SHP77 (cell line): ENCODE measurements around the gene PRPF31.
"Not testable (repeated sequence)": the region's sequence is repeated elsewhere in the genome, so short reads cannot be mapped to it uniquely, and the experiment has no call there.

ENCODE experiments used
- DNase-seq, 2 experiments: peaks; one replicate each; lab custom pipeline; 2025; lab: John Stamatoyannopoulos, UW

The PRPF31 gene

DNA sequence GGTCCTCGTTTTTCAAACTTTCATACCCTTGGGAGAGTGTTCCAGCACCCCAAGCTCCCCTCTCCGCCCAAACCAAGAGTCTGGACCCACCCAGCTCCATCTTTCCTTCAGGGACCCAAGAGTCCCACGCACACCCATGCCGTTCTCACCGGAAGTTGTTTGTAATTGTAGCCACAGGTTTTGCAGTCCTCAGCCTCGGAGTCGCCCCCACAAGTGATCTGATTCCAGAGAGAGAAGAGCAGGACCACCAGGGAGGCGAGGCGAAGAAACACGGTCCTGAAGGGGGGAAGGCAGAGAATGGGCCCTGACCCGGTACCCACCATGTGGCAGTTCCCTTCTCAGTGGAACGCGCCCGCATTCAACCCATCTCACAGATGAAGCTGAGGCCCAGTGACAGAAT lies 47.3 kb downstream of the PRPF31 start:
- no peak for DNase-seq

- no peak for DNase-seq
Measured at GRCh38 chr19:54164369-54165068, 49.0 kb downstream of the PRPF31 start.

DNA sequence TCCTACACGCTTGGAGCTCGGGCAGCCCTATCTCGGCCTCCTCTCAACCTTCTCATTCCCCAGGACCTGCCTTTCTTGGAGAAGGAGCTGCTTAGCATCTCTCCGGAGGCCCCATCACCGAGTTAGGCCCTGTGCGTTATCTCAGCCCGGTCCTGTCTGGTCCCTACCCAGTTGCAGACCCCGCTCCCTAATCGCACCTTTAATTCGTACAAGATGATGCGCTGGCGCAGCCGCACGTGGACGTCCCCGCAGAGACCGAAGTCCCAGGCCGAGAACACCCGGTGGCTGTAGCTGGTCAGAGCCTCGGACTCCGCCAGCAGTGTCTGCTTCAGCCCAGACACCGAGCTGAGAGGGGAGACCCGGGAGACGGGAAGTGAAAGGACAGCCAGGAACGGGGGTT lies 49.7 kb downstream of the PRPF31 start:
- DNase-seq = no peak

DNA sequence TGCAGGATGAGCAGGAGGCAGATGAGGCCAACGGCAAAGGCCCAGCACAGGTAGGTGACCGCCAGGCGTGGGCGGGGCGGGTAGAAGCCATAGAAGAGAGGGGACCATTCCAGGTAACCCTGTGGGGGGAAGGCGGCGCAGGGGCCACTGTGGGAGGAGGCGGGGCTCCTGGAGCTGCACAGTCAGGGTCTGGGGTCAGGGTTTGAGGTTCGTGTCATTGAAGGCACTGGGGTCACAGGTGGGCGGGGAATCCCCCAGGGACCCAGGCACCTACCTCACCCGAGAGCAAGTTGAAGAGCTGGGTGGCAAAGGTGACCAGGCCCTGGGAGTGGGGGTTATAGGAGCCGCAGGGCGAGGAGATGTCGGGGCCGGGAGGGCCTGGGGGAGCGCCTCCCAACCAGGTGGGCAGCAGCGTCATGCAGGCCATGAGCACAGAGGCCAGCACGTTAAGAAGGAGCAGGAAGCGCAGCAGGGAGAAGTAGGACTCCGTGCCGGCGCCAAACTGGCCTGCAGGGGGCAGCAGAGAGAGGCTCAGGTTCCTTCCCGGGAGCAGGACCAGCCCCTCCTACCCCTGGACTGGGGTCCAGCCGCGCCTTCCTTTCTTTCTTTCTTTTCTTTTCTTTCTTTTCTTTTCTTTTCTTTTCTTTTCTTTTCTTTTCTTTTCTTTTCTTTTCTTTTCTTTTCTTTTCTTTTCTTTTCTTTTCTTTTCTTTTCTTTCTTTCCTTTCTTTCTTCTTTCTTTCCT lies 52.8 kb downstream of the PRPF31 start:
- DNase-seq = peak; percentile 70 to 80

- no peak for DNase-seq
Measured at GRCh38 chr19:54169149-54169740, 53.7 kb downstream of the PRPF31 start.

GRCh38 chr19:54171736-54172431 lies 56.3 kb downstream of the PRPF31 start:
- not testable (repeated sequence) for DNase-seq

GRCh38 chr19:54172471-54173358 lies 57.2 kb downstream of the PRPF31 start, which contains the start of gene TMC4:
TSS of gene TMC4 (minus strand) at chr19:54173160. CDS start at chr19:54173117, 43 bp downstream.
- DNase-seq = peak in 1 of 2 experiments; percentile 15

DNA sequence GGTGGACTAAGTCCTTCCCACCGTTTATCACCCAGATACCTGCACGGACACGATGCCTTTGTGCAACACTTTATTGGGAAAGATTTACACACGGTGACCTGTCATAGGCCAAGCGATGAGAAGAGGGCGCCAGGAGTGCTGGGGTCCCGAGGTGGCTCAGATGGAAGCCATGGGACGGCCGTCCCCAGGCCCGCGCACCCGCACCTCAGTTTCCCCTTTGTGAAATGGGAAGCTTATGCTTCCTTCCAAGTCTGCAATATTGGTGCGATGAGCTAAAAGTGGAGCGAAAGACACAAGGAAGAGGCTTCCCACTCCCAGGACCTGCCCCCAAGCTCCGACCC lies 57.8 kb downstream of the PRPF31 start:
- no peak for DNase-seq

GRCh38 chr19:54173951-54174834 lies 58.6 kb downstream of the PRPF31 start:
- DNase-seq = no peak

GRCh38 chr19:54178581-54179261 lies 63.2 kb downstream of the PRPF31 start:
- peak in 1 of 2 experiments; percentile 3 for DNase-seq

GRCh38 chr19:54179262-54179852 lies 63.8 kb downstream of the PRPF31 start:
- no peak for DNase-seq

DNA sequence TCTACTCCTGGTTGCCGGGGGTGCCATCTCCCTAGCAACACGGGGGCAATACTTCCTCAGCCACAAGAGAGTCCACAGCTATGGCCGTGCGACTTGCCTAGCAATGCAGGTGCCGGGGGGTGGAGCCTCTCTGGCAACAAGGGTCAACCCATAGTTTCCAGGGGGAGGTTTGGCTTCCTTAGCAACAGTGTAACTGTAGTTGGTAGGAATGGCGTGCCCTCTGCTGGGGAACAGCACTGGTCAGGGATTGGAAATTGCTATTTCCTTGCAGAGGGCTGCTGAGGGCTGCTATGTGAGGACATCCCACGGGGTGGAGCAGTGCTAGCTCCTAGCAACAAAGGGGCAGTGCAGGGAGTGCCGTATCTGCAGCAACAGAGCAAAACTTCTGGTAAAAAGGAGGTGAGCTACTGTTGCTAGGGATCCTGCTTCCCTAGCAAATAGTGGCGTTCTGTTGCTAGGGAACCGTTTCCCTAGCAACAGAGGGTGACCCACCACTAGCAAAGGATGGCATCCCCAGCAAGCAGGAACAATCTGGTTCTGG lies 64.4 kb downstream of the PRPF31 start:
- no peak for DNase-seq

DNA sequence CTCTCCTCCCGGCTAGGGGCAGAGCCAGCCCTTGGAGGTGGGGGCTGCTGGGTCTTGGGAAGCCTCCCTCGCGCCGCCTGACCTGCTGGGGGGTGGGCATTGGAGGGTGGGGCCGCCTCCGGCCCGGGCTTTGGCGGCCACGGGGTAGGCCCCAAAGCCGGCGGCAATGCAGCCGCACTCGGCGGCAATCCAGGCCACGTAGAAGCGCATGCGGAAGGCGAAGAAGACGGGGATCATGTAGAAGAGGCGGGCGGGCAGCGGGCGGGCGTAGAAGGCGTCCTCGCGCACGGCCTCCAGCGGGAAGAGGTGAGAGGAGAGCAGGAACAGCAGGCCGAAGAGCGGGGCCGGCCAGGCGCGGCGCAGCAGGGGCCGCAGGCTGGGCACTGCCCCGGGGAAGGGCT lies 65.1 kb downstream of the PRPF31 start:
- no peak for DNase-seq
